HuH-7.5 (cell line): ENCODE results near the gene RITA1.
"Not testable (repeated sequence)": the region's sequence is repeated elsewhere in the genome, so short reads cannot be mapped to it uniquely, and the experiment has no call there.

Experiments
- DNase-seq: peaks from one replicate; pipeline ENCODE4 v3.0.0; 2011; ENCODE audit warnings: low spot score

The RITA1 gene

DNA sequence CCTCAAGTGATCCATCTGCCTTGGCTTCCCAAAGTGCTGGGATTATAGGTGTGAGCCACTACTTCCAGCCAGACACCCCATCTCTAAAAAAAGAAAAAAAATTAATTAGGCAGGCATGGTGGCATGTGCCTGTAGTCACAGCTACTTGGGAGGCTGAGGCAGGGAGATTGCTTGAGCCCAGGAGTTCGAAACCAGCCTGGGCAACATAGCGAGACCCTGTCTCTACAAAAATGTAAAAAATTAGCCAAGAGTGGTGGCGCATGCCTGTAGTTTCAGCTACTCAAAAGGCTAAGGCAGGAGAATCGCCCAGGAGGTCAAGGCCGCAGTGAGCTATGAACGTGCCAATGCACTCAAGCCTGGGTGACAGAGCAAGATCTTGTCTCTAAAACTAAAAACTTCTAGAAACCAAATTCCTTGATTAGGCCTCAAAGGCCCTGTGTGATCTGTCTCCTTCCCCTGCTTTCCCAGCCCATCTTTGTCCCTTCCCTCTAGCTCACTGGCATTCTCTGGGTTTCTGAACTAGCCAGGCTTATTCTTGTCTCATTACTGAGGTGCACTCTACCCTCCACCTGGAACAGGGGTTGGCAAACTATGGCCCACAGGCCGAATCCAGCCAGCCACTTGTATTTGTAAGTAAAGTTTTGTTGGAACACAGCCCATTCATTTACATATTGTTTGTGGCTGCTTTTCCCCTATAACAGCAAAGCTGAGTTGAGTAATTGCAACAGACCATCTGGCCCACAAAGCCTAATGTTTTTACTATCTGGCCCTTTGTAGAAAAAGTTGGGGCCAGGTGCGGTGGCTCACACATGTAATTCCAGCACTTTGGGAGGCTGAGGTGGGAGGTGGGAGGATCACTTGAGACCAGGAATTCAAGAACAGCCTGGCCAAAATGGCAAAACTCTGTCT lies 18.6 kb downstream of the RITA1 start:
- no peak for DNase-seq

- no peak for DNase-seq
Observed at GRCh38 chr12:113204804-113205203, 19.3 kb downstream of the RITA1 start.

DNA sequence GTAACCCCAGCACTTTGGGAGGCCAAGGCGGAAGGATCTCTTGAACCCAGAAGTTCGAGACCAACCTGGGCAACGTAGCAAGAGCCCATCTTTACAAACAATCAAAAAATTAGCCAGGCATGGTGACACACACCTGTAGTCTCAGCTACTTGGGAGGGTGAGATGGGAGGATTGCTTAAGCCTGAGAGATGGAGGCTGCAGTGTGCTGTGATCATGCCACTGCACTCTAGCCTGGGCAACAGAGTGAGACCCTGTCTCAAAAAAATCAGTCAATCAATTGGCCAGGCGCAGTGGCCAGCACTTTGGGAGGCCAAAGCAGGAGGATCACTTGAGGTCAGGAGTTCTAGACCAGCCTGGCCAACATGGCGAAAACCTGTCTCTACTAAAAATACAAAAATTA lies 21.3 kb downstream of the RITA1 start:
- DNase-seq: not testable (repeated sequence)

- no peak for DNase-seq
Observed at GRCh38 chr12:113207613-113208040, 22.1 kb downstream of the RITA1 start.

- no peak for DNase-seq
Observed at GRCh38 chr12:113208041-113208934, 22.8 kb downstream of the RITA1 start.

DNA sequence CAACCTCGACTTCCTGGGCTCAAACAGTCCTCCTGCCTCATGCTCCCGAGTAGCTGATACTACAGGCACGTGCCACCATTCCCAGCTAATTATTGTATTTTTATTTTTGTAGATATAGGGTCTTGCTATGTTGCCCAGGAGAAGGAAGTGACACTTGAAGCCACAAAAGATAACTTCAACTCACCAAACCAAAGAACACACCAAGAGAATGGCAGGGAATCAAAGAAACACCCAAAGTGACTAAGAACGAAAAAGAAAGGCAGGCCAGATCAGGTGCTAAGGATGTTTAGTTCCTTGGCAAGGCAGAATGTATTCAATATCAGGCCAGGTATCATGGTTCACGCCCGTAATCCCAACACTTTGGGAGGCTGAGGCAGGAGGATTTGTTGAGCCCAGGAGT lies 25.6 kb downstream of the RITA1 start:
- DNase-seq: no peak

DNA sequence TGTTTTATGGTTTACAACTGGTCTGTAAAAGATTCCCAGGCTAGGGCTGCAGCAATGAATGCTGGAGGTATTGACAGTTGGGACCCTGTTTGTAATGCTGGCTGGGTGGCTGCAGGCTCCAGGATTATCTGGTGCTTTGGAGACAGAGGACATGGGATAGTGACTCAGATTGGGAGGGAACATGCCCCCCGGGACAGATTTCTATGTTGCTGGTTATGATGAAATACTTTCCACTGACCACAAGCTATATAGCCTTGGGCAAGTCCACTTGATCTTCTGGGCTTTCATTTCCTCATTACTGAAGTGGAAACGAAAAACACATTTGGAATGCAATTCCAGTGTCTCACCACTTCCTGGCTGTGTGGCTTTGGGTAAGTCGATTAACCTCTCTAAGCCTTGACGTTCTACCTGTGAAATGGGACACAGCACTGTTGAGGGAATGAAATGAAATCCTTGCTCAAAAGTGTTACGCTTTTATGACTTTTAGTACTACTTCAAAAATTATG lies 29.4 kb downstream of the RITA1 start:
- no peak for DNase-seq

DNA sequence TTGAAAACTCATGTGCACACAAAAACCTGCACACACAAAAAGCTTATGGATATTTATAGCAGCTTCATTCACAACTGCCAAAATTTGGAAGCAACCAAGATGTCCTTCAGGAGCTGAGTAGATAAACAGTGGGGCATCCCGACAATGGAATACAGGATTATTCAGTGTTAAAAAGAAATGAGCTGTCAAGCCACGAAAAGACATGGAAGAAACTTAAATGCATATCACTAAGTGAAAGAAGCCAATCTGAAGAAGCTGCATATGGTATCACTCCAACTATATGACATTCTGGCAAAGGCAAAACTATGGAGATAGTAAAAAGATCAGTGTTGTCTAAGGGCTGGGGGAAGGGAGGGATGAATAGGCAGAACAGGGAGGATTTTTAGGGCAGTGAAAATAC lies 30.5 kb downstream of the RITA1 start:
- DNase-seq: no peak

GRCh38 chr12:113220593-113221180 lies 35.2 kb downstream of the RITA1 start:
- DNase-seq: peak; percentile 87

DNA sequence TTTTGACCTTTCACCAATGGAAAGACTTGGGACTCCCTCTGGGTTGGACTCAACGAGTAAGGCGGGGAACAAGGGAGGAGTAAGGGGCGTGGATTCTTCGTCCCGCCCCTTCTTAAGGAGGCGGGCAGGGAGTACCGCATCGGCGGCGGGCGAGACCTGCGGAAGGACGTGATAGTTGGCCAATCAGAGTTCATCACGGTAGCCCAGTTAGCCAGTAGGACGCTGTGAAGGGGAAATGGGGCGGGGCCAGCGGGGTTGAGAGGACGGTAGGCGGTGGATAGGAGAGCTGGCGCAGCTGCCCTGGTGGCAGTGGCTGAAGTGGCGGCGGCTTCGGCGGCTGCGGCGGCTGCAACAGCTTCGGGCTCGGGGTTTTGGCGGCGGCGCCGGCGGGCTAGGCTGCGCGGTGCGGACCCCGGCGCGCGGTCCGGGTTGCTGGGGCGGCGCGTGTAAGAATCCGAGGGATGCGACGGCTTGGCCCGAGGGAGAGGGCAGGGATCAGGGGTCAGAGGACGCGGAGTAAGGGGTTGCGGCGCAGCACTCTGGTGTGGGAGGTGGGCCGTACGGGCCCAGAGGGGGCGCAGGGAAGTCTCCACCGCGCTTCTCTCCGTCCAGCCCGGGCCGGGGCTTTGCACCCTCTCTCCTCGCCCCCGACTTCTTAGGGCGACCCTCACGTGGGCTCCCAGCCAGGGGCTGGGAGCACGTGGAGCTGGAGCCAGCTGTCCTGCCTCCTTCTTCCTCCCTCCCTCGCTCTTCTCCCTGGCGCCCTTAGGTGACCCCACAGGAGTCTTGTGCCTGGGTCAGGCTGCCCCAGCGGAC lies 35.9 kb downstream of the RITA1 start, which contains the start of gene TPCN1:
TPCN1 (plus strand) TSS at position 284 of the 816 bp plus-strand sequence. CDS start 5,389 bp downstream, outside the sequence.
- peak; percentile 92 for DNase-seq

GRCh38 chr12:113221997-113222729 lies 36.6 kb downstream of the RITA1 start:
- no peak for DNase-seq

DNA sequence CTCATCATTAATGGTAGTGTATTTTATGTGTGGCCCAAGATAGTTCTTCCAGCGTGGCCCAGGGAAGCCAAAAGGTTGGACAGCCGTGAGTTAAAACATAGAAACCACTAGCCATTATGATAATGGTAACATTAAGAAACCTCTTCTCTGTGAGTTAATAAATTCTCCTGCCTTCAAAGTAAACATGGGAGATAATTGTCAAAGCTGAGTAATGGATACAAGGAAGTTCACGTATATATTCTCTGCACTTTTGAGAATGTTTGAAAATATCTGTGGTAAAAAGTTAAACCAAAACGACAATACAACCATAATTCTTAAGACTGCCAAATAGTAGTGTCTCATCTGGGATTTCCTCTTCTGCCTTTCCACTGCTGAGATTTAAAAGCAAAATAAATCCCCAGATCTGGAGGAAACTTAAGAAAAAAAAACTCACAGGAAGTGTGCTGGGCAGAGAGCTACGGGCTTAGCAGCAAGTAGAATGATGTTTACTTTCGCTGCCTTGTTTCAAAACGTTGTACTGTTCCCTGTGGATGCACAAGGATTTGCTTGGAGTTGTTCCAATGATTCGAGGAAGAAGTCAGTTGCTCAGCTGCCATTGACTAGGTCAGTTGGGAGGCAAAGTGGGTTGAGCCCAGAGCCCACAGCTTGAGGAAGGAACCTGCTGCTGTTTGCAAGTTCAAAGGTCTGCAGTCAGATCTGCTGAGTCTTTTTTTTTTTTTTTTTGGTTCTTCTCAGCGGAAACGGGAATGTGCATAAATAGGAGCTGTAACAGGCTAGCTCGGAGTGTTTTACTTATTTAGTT lies 37.4 kb downstream of the RITA1 start:
- peak; percentile 72 for DNase-seq

DNA sequence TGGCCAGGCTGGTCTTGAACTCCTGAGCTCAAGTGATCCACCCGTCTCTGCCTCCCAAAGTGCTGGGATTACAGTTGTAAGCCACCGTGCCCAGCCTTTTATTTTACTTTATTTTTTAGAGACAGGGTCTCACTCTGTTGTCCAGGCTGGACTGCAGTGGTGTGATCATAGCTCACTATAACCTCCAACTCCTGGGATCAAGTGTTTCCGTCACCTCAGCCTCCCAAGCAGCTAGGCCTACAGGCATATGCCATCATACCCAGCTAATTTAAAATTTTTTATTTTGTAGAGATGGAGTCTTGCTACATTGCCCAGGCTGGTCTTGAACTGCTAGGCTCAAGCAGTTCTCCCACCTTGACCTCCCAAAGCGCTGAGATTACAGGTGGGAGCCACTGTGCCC lies 39.4 kb downstream of the RITA1 start:
- no peak for DNase-seq

DNA sequence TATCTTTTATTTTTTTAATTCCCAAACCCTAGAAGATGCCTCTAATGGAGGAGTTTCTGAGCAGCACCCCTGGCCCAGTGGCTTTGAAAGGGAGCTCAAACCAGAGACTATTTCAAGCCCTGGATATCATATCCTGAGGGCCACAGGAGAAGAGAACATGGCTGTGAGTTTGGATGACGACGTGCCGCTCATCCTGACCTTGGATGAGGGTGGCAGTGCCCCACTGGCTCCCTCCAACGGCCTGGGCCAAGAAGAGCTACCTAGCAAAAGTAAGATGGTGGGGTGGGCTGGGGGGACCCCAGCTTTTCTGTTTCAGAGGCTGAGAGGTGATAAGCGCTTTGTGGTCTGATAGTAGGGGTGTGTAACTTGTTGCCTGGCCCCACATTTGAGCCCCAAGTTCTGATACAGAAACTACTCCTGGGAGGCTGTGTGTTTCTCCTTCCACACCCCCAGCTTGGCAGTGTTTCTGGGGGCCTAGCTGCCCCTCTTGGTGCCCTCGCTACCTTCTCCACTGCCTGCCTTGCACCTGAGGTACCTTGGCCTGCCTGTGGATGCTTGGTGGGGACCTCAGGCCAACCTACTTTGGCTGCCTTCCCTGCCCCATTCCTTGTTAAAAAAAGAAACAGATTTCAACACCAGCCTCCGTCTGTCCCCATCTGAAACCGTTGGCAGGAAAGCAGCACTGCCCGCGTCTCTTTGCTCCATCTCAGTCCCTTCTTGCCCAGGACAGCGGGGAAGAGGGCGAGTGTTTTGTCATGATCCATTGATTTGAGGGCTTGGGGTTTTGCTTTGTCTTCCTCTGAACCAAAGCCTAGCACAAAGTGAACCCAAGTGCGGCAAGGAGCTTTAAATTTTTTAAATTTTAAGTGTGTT lies 41.4 kb downstream of the RITA1 start:
- DNase-seq: no peak

GRCh38 chr12:113227686-113228391 lies 42.3 kb downstream of the RITA1 start:
- no peak for DNase-seq

DNA sequence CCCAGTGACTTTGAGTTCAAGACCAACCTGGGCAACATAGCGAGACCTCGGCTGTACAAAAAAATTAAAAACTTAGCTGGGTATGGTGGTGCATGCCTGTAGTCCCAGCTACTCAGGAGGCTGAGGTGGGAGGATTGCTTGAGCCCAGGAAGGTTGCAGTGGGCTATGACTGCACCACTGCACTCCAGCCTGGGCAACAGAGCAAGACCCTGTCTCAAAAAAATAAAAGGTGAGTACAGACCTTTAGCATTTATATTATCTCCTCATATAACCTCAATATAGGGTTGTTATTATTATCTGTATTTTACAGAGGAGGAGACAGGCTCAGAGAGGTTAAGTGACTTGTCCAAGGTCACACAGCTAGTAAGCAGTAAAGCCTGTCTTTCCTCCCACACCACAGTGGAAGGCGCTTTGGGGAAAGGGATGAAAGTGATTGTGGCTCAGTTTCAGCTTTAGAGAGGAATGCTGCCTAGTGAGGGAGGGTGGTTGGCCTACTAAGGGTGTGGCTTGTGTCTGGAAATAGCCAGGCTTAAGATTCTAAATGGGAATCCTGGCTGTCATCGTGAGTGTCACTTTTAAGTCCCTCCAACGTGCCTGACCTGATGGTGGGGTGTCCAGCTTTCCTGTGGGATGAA lies 43.0 kb downstream of the RITA1 start:
- no peak for DNase-seq
